ENCODE results near the gene BBS9.

- TF ChIP-seq CTCF (IDR thresholded peaks at IDR 0.05) (no peak), POLR2A (IDR thresholded peaks at IDR 0.05) (no peak)
These were observed 323.6 kb downstream of the BBS9 start for GRCh38 chr7:33452805-33453502.
